Hepatocyte (in vitro differentiated cells): ENCODE results near the gene POLR2E. TPM values are rescaled to one million over a fixed set of nuclear protein-coding genes. Genes with fewer than 3 reads are reported as not detected.

Experiments used
- DNase-seq: peaks from one replicate; pipeline ENCODE4 v3.0.0-alpha.2; 2016; ENCODE audit warnings: low spot score
- H2AFZ ChIP-seq: fragments of 200-600 bp; sonication (generic); 2 replicates; pipeline ENCODE4 v1.6.0; 2016; ENCODE audit warnings: antibody characterized with exemption, mild to moderate bottlenecking
- H3K27ac ChIP-seq: fragments of 200-600 bp; sonication (generic); 2 replicates; pipeline ENCODE4 v1.5.1; 2016; ENCODE audit warnings: mild to moderate bottlenecking
- H3K27me3 ChIP-seq: fragments of 200-600 bp; sonication (generic); 2 replicates; pipeline ENCODE4 v1.6.1; 2016
- H3K36me3 ChIP-seq: fragments of 200-600 bp; sonication (generic); replicated peaks from 2 replicates; pipeline ENCODE4 v1.5.1; 2016; ENCODE audit warnings: low read depth; ENCODE audit not compliant: insufficient read depth
- H3K4me1 ChIP-seq: fragments of 200-600 bp; sonication (generic); 2 replicates; pipeline ENCODE4 v1.5.1; 2016; ENCODE audit warnings: mild to moderate bottlenecking, moderate library complexity; ENCODE audit not compliant: insufficient read depth
- H3K4me2 ChIP-seq: fragments of 200-600 bp; sonication (generic); 2 replicates; pipeline ENCODE4 v1.6.0; 2016
- H3K4me3 ChIP-seq: fragments of 200-600 bp; sonication (generic); 2 replicates; pipeline ENCODE4 v1.5.1; 2016; ENCODE audit warnings: mild to moderate bottlenecking
- H3K79me2 ChIP-seq: fragments of 200-600 bp; sonication (generic); 2 replicates; pipeline ENCODE4 v1.6.0; 2017; ENCODE audit warnings: mild to moderate bottlenecking
- H3K9me2 ChIP-seq: fragments of 200-600 bp; sonication (generic); replicated peaks from 2 replicates; pipeline ENCODE4 v1.6.0; 2017; ENCODE audit warnings: mild to moderate bottlenecking; ENCODE audit not compliant: insufficient read depth
- H3K9me3 ChIP-seq: fragments of 200-600 bp; sonication (generic); 2 replicates; pipeline ENCODE4 v1.5.1; 2016; ENCODE audit warnings: low read depth, mild to moderate bottlenecking
- H4K20me1 ChIP-seq: fragments of 200-600 bp; sonication (generic); 2 replicates; pipeline ENCODE4 v1.6.0; 2016; ENCODE audit warnings: mild to moderate bottlenecking; ENCODE audit not compliant: insufficient read depth, poor library complexity, severe bottlenecking
- CTCF ChIP-seq: fragments of 200-600 bp; sonication (generic); IDR thresholded peaks from 2 replicates; pipeline ENCODE4 v1.5.1; 2016; ENCODE audit warnings: antibody characterized with exemption, mild to moderate bottlenecking; ENCODE audit not compliant: poor library complexity
- EZH2 ChIP-seq: fragments of 200-600 bp; sonication (generic); IDR thresholded peaks from 2 replicates; pipeline ENCODE4 v1.6.1; 2016; ENCODE audit warnings: antibody characterized with exemption, mild to moderate bottlenecking, borderline replicate concordance
- EZH2phosphoT487 ChIP-seq: fragments of 200-600 bp; sonication (generic); IDR thresholded peaks from one replicate; pipeline ENCODE4 v1.6.1; 2018; ENCODE audit warnings: antibody characterized with exemption, mild to moderate bottlenecking, low read depth, moderate library complexity; ENCODE audit not compliant: unreplicated experiment, severe bottlenecking
- WGBS: methylation state at CpG from one replicate; pipeline ENCODE4 v1.1.6; 2016; ENCODE audit warnings: low lambda C conversion rate; ENCODE audit errors: missing lambda C conversion rate; 5-methylcytosine and 5-hydroxymethylcytosine counted together
- polyA plus RNA-seq: library from polyadenylated mRNA; unstranded; fragments of >200 nt; fragmentation: Nextera tagmentation; extraction: Ambion mirVana; gene quantifications from 2 replicates; pipeline ENCODE4 v1.2.1, GENCODE V29; 2016
- total RNA-seq: library from RNA; depleted of rRNA; stranded (reverse); fragments of >200 nt; gene quantifications from 2 replicates; pipeline ENCODE4 v1.2.3, GENCODE V29; 2014

POLR2E gene
- total and polyA plus RNA-seq, 2 experiments from 2014 or later = 126 to 328 TPM

GRCh38 chr19:1085676-1086442 is 9.3 kb downstream of the POLR2E start:
- H3K9me3 ChIP-seq = no peaks in the 10 kb centered on the region
- H4K20me1 ChIP-seq = no peaks in the 10 kb centered on the region
- no peak overlapping the region for H2AFZ ChIP-seq
- no peak overlapping the region for H3K4me3 ChIP-seq
- H3K4me1 ChIP-seq = peaks cover 4% of the 10 kb centered on the region
- TF ChIP-seq EZH2phosphoT487 = no peak
- no peak for TF ChIP-seq CTCF
- no peak for TF ChIP-seq EZH2
- no peak overlapping the region for H3K27ac ChIP-seq
- H3K9me2 ChIP-seq = no peaks in the 10 kb centered on the region
- no peak overlapping the region for H3K4me2 ChIP-seq
- H3K36me3 ChIP-seq = no peaks in the 10 kb centered on the region
- H3K79me2 ChIP-seq = no peaks in the 10 kb centered on the region
- H3K27me3 ChIP-seq = no peaks in the 10 kb centered on the region
- no peak for DNase-seq
- 90% methylated on average over 32 of the region's 38 CpGs for WGBS

- no peaks in the 10 kb centered on the region for H3K36me3 ChIP-seq
- H4K20me1 ChIP-seq = no peaks in the 10 kb centered on the region
- no peak for DNase-seq
- H3K27ac ChIP-seq = no peak overlapping the region
- 86% methylated on average over 8 of the region's 8 CpGs for WGBS
- no peak overlapping the region for H3K4me3 ChIP-seq
- peaks cover 4% of the 10 kb centered on the region for H3K4me1 ChIP-seq
- H2AFZ ChIP-seq = no peak overlapping the region
- no peaks in the 10 kb centered on the region for H3K27me3 ChIP-seq
- no peaks in the 10 kb centered on the region for H3K9me2 ChIP-seq
- no peaks in the 10 kb centered on the region for H3K9me3 ChIP-seq
- no peak overlapping the region for H3K4me2 ChIP-seq
- TF ChIP-seq EZH2phosphoT487 (no peak), EZH2 (no peak), CTCF (no peak)
- no peaks in the 10 kb centered on the region for H3K79me2 ChIP-seq
Observed at GRCh38 chr19:1085053-1085658, 10.0 kb downstream of the POLR2E start.

- Histone ChIP-seq H3K27me3 (no peaks in the 10 kb centered on the region), H3K4me3 (no peak overlapping the region), H3K36me3 (no peaks in the 10 kb centered on the region), H3K9me2 (no peaks in the 10 kb centered on the region), H3K79me2 (no peaks in the 10 kb centered on the region), H3K27ac (no peak overlapping the region), H3K4me1 (peaks cover 4% of the 10 kb centered on the region), H4K20me1 (no peaks in the 10 kb centered on the region), H3K4me2 (no peak overlapping the region), H2AFZ (no peak overlapping the region), H3K9me3 (no peaks in the 10 kb centered on the region)
- TF ChIP-seq EZH2phosphoT487 (no peak), EZH2 (no peak), CTCF (no peak)
- no peak for DNase-seq
- WGBS = 93% methylated on average over 42 of the region's 43 CpGs
Observed at GRCh38 chr19:1084024-1084868, 10.9 kb downstream of the POLR2E start.
